Heart right ventricle (tissue), 16 donors: ENCODE data around the gene USP4. TPM values are rescaled to one million over a fixed set of nuclear protein-coding genes. Genes with fewer than 3 reads are reported as not detected.

Source experiments
- ATAC-seq, 8 donors: fragments of 200-7000 bp; cut with Tn5 transposase; one replicate each; pipeline ENCODE4 v1.9.1; 2020; ENCODE audit warnings: mild to moderate bottlenecking in 8 of 8, moderate library complexity in 8 of 8, moderate number of reproducible peaks in 1 of 8
- DNase-seq, 2 donors: peaks; one replicate each; pipeline ENCODE4 v3.0.0-alpha.2; 2020
- H3K27ac ChIP-seq, 10 donors: fragments of 200-600 bp; sonication (generic) in 2 of 10; one replicate each; pipeline versions ENCODE4 v1.5.0 to v1.8.0; 2020 to 2022; ENCODE audit warnings: mild to moderate bottlenecking in 3 of 10
- H3K27me3 ChIP-seq, 7 donors: fragments of 200-600 bp; one replicate each; pipeline ENCODE4 v1.8.0; 2021 to 2022; ENCODE audit warnings: mild to moderate bottlenecking in 2 of 7
- H3K36me3 ChIP-seq, 9 donors: fragments of 200-600 bp; sonication (generic) in 1 of 9; one replicate each; pipeline versions ENCODE4 v1.5.0 to v1.8.0; 2020 to 2022; ENCODE audit warnings: mild to moderate bottlenecking in 2 of 9
- H3K4me1 ChIP-seq, 9 donors: fragments of 200-600 bp; sonication (generic) in 1 of 9; one replicate each; pipeline versions ENCODE4 v1.5.0 to v1.8.0; 2020 to 2022; ENCODE audit warnings: mild to moderate bottlenecking in 4 of 9
- H3K4me3 ChIP-seq, 10 donors: fragments of 200-600 bp; sonication (generic) in 2 of 10; one replicate each; pipeline versions ENCODE4 v1.5.0 to v1.8.0; 2020 to 2022; ENCODE audit warnings: mild to moderate bottlenecking in 7 of 10, moderate library complexity in 2 of 10
- H3K9me3 ChIP-seq, 11 donors: fragments of 200-600 bp in 10 of 11; sonication (generic) in 2 of 11; one replicate each; pipeline versions ENCODE4 v1.5.0 to v1.8.0; 2013 to 2022; ENCODE audit warnings: mild to moderate bottlenecking in 2 of 11, control low read depth in 1 of 11, moderate library complexity in 1 of 11
- CTCF ChIP-seq, 9 donors: fragments of 200-600 bp; sonication (generic) in 2 of 9; IDR thresholded peaks; one replicate each; pipeline versions ENCODE4 v1.5.0 to v1.8.0; 2021 to 2022; ENCODE audit warnings: antibody characterized with exemption in 9 of 9, mild to moderate bottlenecking in 5 of 9, moderate library complexity in 1 of 9
- WGBS, 2 donors: extraction: QIAGEN DNeasy Blood & Tissue Kit; methylation state at CpG; one replicate each; pipeline ENCODE4 v1.1.7; 2013; ENCODE audit warnings: inconsistent platforms in 1 of 2; 5-methylcytosine and 5-hydroxymethylcytosine counted together
- intact Hi-C, 10 donors: fragments of 100-400 bp; cut with DNase I; formaldehyde crosslinking; loops; one replicate each; pipeline versions ENCODE4 v1.11.1 to v1.14.2; 2022
- polyA plus RNA-seq, 2 donors: library from polyadenylated mRNA; stranded (reverse); fragments of 200-250 nt; gene quantifications; one replicate each; pipeline ENCODE4 v1.2.3, GENCODE V29; 2013
- total RNA-seq, 10 donors: library from RNA; stranded (reverse); fragmentation: NEBNext Ultra II Directional in 3 of 10; extraction: Animal tissue kit (Norgen Biotek cat#: 25700) in 3 of 10; gene quantifications; one replicate each; pipeline versions ENCODE4 v1.2.1 to v1.2.4, GENCODE V29; 2021 to 2023
- donor health status: Arrhythmogenic right ventricular cardiomyopathy.
- donor health status: ischemic (EF 13 %, LVEDD 7.1; RV severe dilation, severe dysfunction).
- donor health status: healthy with polysubstance abuse.
- donor health status: DM: no; HTN: yes; CAD: no.
- donor health status: DM: no; HTN: no; CAD: no.
- donor health status: ischemic (EF 25% LVEDD 6.9; RV normal size, moderate dysfunction).
- donor health status: ischemic (EF 25% LVEDD 5.7; RV mildly dilated, moderate dysfunction).
- donor health status: healthy.
- donor health status: DM: yes; HTN: yes; CAD: no.
- donor health status: Ischemic cardiomyopathy.
- donor health status: ischemic (EF 35%, LVEDD 5.7; RV mildly dilated, moderate dysfunction).
- donor health status: nonischemic (EF 11% LVEDD 7.7; RV severe dilation, severe dysfunction).
- donor health status: DM: yes; HTN: yes; CAD: no.
- donor health status: PGD.
- donor health status: ischemic (EF 29% LVEDD 5.4; RV normal size, mild dysfunction).
- donor health status: nonischemic (EF 23%, LVEDD 6.1; RV moderate dilation, normal function).

USP4 gene
- total and polyA plus RNA-seq, 12 donors, result 19.9 to 52.4 (median 43.5) TPM

- Histone ChIP-seq H3K9me3 (no peaks in the 10 kb centered on the region), H3K4me3 (no peak overlapping the region), H3K4me1 (peaks cover 0 to 91% (median 16%) of the 10 kb centered on the region in 9 donors), H3K36me3 (no peaks in the 10 kb centered on the region), H3K27ac (peak overlapping the region in 7 of 10 donors; percentile 70 to 97 (median 83)), H3K27me3 (no peaks in the 10 kb centered on the region)
- WGBS, 2 donors, result 88 to 92% methylated on average over 6 of the region's 6 CpGs
- ATAC-seq, result no peak
- intact Hi-C loops, result loop anchor here in 1 of 10 donors (10.0 kb wide), 1 partner anchor 98 kb away; no protein-coding TSS in a partner anchor
- DNase-seq, result no peak
- no peak for TF ChIP-seq CTCF (IDR thresholded peaks at IDR 0.05)
Measured at GRCh38 chr3:49346797-49347251, 7.0 kb upstream of the USP4 start.

- no peaks in the 10 kb centered on the region for H3K27me3 ChIP-seq
- no peak for DNase-seq
- no peaks in the 10 kb centered on the region for H3K9me3 ChIP-seq
- H3K27ac ChIP-seq, result peak overlapping the region in 6 of 10 donors; percentile 8 to 97 (median 94)
- no peak for ATAC-seq
- no peak for TF ChIP-seq CTCF (IDR thresholded peaks at IDR 0.05)
- H3K4me3 ChIP-seq, result no peak overlapping the region
- intact Hi-C loops, result loop anchor here in 9 of 10 donors (5.0 to 10.0 kb wide), 5 partner anchors 69 to 171 kb away; partner anchors contain the start of genes KLHDC8B (in 3 of the 9), RHOA (in 3 of the 9) and TCTA (in 3 of the 9)
- WGBS, 2 donors, result 84 to 91% methylated on average over 3 of the region's 3 CpGs
- peaks cover 0 to 1% (median 0%) of the 10 kb centered on the region in 9 donors for H3K36me3 ChIP-seq
- peaks cover 8 to 90% (median 33%) of the 10 kb centered on the region in 9 donors for H3K4me1 ChIP-seq
Measured at GRCh38 chr3:49343163-49343562, 3.3 kb upstream of the USP4 start.

- Histone ChIP-seq H3K4me3 (no peak overlapping the region), H3K4me1 (peaks cover 8 to 89% (median 37%) of the 10 kb centered on the region in 9 donors), H3K9me3 (no peaks in the 10 kb centered on the region), H3K27me3 (no peaks in the 10 kb centered on the region), H3K36me3 (peaks cover 0 to 13% (median under 1%) of the 10 kb centered on the region in 9 donors), H3K27ac (peak overlapping the region in 8 of 10 donors; percentile 94 to 99 (median 96))
- ATAC-seq (no peak), DNase-seq (no peak)
- 91 to 94% methylated on average over 6 of the region's 6 CpGs for WGBS, 2 donors
- no peak for TF ChIP-seq CTCF (IDR thresholded peaks at IDR 0.05)
- intact Hi-C loops, result loop anchor here in 9 of 10 donors (2.0 to 10.0 kb wide), 10 partner anchors 17 to 170 kb away; partner anchors contain the start of genes RHOA (in 4 of the 9), TCTA (in 4 of the 9), KLHDC8B (in 3 of the 9) and GPX1 (in 1 of the 9)
Measured at GRCh38 chr3:49341996-49342395, 2.1 kb upstream of the USP4 start.

DNA sequence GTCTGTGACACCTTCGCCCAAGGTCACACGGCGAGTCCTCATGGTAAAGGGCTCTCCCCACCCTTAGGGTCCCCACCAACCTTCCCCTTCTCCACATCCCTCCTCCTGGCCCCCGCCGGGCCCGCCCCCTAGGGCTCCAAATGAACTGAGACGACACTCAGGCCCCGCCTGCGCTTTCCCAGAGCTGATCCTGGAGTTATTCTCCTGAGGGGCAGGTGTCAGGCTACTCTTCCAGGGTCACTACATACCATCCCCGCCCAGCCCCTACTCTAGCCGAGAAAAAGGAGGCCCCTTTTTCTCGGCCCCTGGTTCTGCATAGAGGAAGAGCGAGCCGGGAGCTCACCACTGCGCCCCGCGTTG is 292 bp downstream of the USP4 start:
- no peak for TF ChIP-seq CTCF (IDR thresholded peaks at IDR 0.05)
- intact Hi-C loops, result loop anchor here in 3 of 10 donors (1.0 to 5.0 kb wide), 2 partner anchors 108 to 168 kb away; partner anchors contain the start of gene KLHDC8B (in 1 of the 3)
- ATAC-seq, result peak in 7 of 8 donors; percentile 3 to 31 (median 15)
- H3K4me1 ChIP-seq, result peaks cover 8 to 72% (median 27%) of the 10 kb centered on the region in 9 donors
- peak; percentile 15 to 47 for DNase-seq
- peak overlapping the region; percentile 60 to 96 (median 78) for H3K4me3 ChIP-seq
- no peaks in the 10 kb centered on the region for H3K27me3 ChIP-seq
- no peaks in the 10 kb centered on the region for H3K9me3 ChIP-seq
- peak overlapping the region; percentile 94 to 99 (median 96) for H3K27ac ChIP-seq
- peaks cover 0 to 37% (median 9%) of the 10 kb centered on the region in 9 donors for H3K36me3 ChIP-seq
- 1% methylated on average over 16 to 17 of the region's 17 CpGs for WGBS, 2 donors
